ENCODE measurements around the gene MIEN1.
A peak's percentile ranks its signal among the peaks of the same experiment; 100 is the strongest.
"Not testable (repeated sequence)": the region's sequence is repeated elsewhere in the genome, so short reads cannot be mapped to it uniquely, and the experiment has no call there.

MIEN1 gene

GRCh38 chr17:39730095-39730921 lies at the start of gene MIEN1:
Gene MIEN1, minus strand, starts transcription at chr17:39730532. Its CDS starts 37 bp downstream, at chr17:39730495.
- DNase-seq (ENCODE audit: low read depth in 2 of 2), result peak; percentile 84 to 89

- no peak for DNase-seq (ENCODE audit: low read depth in 2 of 2)
Measured at GRCh38 chr17:39777534-39778365, 47.4 kb upstream of the MIEN1 start.

- DNase-seq (ENCODE audit: low read depth in 2 of 2), result no peak
Measured at GRCh38 chr17:39776252-39776651, 45.9 kb upstream of the MIEN1 start.

- DNase-seq (ENCODE audit: low read depth in 2 of 2), result no peak
Measured at GRCh38 chr17:39775031-39775430, 44.7 kb upstream of the MIEN1 start.

- DNase-seq (ENCODE audit: low read depth in 2 of 2), result no peak
Measured at GRCh38 chr17:39774047-39774446, 43.7 kb upstream of the MIEN1 start.

- DNase-seq (ENCODE audit: low read depth in 2 of 2), result no peak
Measured at GRCh38 chr17:39772987-39773934, 42.9 kb upstream of the MIEN1 start.

- DNase-seq (ENCODE audit: low read depth in 2 of 2), result no peak
Measured at GRCh38 chr17:39772415-39772814, 42.1 kb upstream of the MIEN1 start.

GRCh38 chr17:39769974-39770587 lies 39.7 kb upstream of the MIEN1 start:
- no peak for DNase-seq (ENCODE audit: low read depth in 2 of 2)

- no peak for DNase-seq (ENCODE audit: low read depth in 2 of 2)
Measured at GRCh38 chr17:39767147-39767546, 36.8 kb upstream of the MIEN1 start.

GRCh38 chr17:39765766-39766165 lies 35.4 kb upstream of the MIEN1 start:
- no peak for DNase-seq (ENCODE audit: low read depth in 2 of 2)

- no peak for DNase-seq (ENCODE audit: low read depth in 2 of 2)
Measured at GRCh38 chr17:39765175-39765574, 34.8 kb upstream of the MIEN1 start.

- not testable (repeated sequence) for DNase-seq (ENCODE audit: low read depth in 2 of 2)
Measured at GRCh38 chr17:39764171-39764570, 33.8 kb upstream of the MIEN1 start.

GRCh38 chr17:39763051-39763820 lies 32.9 kb upstream of the MIEN1 start:
- no peak for DNase-seq (ENCODE audit: low read depth in 2 of 2)

- DNase-seq (ENCODE audit: low read depth in 2 of 2), result no peak
Measured at GRCh38 chr17:39761861-39762496, 31.6 kb upstream of the MIEN1 start.

- DNase-seq (ENCODE audit: low read depth in 2 of 2), result no peak
Measured at GRCh38 chr17:39759204-39759603, 28.9 kb upstream of the MIEN1 start.

GRCh38 chr17:39757931-39758873 lies 27.9 kb upstream of the MIEN1 start:
- DNase-seq (ENCODE audit: low read depth in 2 of 2), result peak in 1 of 2 donors; percentile 46

GRCh38 chr17:39757176-39757662 lies 26.9 kb upstream of the MIEN1 start:
- DNase-seq (ENCODE audit: low read depth in 2 of 2), result no peak

GRCh38 chr17:39756380-39757079 lies 26.2 kb upstream of the MIEN1 start:
- DNase-seq (ENCODE audit: low read depth in 2 of 2), result no peak
